ENCODE measurements around the gene THBS2. TPM values are rescaled to one million over a fixed set of nuclear protein-coding genes. Genes with fewer than 3 reads are reported as not detected.
"Not testable (repeated sequence)": the region's sequence is repeated elsewhere in the genome, so short reads cannot be mapped to it uniquely, and the experiment has no call there.

THBS2 gene
- not detected in 2 replicates for total RNA-seq (2014; rRNA removed; shearing (Covaris generic))

- no peak for DNase-seq (ENCODE audit: low spot score)
Measured at GRCh38 chr6:169253337-169254238, at the start of gene THBS2. Gene THBS2 (minus strand): TSS chr6:169253846. CDS start chr6:169250784, 3,062 bp downstream.

GRCh38 chr6:169302716-169303115, 49.1 kb upstream of the THBS2 start:
- DNase-seq (ENCODE audit: low spot score): no peak

- no peak for DNase-seq (ENCODE audit: low spot score)
Measured at GRCh38 chr6:169302255-169302654, 48.6 kb upstream of the THBS2 start.

GRCh38 chr6:169300916-169301315, 47.3 kb upstream of the THBS2 start:
- DNase-seq (ENCODE audit: low spot score): no peak

GRCh38 chr6:169298626-169299025, 45.0 kb upstream of the THBS2 start:
- DNase-seq (ENCODE audit: low spot score): not testable (repeated sequence)

- DNase-seq (ENCODE audit: low spot score): no peak
Measured at GRCh38 chr6:169296622-169297021, 43.0 kb upstream of the THBS2 start.

GRCh38 chr6:169296170-169296569, 42.5 kb upstream of the THBS2 start:
- DNase-seq (ENCODE audit: low spot score): no peak

- no peak for DNase-seq (ENCODE audit: low spot score)
Measured at GRCh38 chr6:169293196-169293595, 39.5 kb upstream of the THBS2 start.

GRCh38 chr6:169292338-169293124, 38.9 kb upstream of the THBS2 start:
- DNase-seq (ENCODE audit: low spot score): no peak

- DNase-seq (ENCODE audit: low spot score): no peak
Measured at GRCh38 chr6:169291646-169292337, 38.1 kb upstream of the THBS2 start.

- no peak for DNase-seq (ENCODE audit: low spot score)
Measured at GRCh38 chr6:169291148-169291547, 37.5 kb upstream of the THBS2 start.

GRCh38 chr6:169289619-169290339, 36.1 kb upstream of the THBS2 start:
- no peak for DNase-seq (ENCODE audit: low spot score)

- no peak for DNase-seq (ENCODE audit: low spot score)
Measured at GRCh38 chr6:169289257-169289618, 35.6 kb upstream of the THBS2 start.

- no peak for DNase-seq (ENCODE audit: low spot score)
Measured at GRCh38 chr6:169288591-169288990, 34.9 kb upstream of the THBS2 start.

- no peak for DNase-seq (ENCODE audit: low spot score)
Measured at GRCh38 chr6:169287675-169288074, 34.0 kb upstream of the THBS2 start.

- no peak for DNase-seq (ENCODE audit: low spot score)
Measured at GRCh38 chr6:169286961-169287360, 33.3 kb upstream of the THBS2 start.

GRCh38 chr6:169285165-169285564, 31.5 kb upstream of the THBS2 start:
- DNase-seq (ENCODE audit: low spot score): no peak

- no peak for DNase-seq (ENCODE audit: low spot score)
Measured at GRCh38 chr6:169283924-169284323, 30.3 kb upstream of the THBS2 start.

GRCh38 chr6:169282043-169282442, 28.4 kb upstream of the THBS2 start:
- DNase-seq (ENCODE audit: low spot score): no peak

- no peak for DNase-seq (ENCODE audit: low spot score)
Measured at GRCh38 chr6:169277619-169278018, 24.0 kb upstream of the THBS2 start.

- no peak for DNase-seq (ENCODE audit: low spot score)
Measured at GRCh38 chr6:169274781-169275180, 21.1 kb upstream of the THBS2 start.
